ENCODE measurements around the gene ITPR1.
"Not testable (repeated sequence)": the region's sequence is repeated elsewhere in the genome, so short reads cannot be mapped to it uniquely, and the experiment has no call there.

ITPR1 gene

GRCh38 chr3:4596612-4597011 lies 103.5 kb downstream of the ITPR1 start:
- DNase-seq (no peak), ATAC-seq (no peak)

DNA sequence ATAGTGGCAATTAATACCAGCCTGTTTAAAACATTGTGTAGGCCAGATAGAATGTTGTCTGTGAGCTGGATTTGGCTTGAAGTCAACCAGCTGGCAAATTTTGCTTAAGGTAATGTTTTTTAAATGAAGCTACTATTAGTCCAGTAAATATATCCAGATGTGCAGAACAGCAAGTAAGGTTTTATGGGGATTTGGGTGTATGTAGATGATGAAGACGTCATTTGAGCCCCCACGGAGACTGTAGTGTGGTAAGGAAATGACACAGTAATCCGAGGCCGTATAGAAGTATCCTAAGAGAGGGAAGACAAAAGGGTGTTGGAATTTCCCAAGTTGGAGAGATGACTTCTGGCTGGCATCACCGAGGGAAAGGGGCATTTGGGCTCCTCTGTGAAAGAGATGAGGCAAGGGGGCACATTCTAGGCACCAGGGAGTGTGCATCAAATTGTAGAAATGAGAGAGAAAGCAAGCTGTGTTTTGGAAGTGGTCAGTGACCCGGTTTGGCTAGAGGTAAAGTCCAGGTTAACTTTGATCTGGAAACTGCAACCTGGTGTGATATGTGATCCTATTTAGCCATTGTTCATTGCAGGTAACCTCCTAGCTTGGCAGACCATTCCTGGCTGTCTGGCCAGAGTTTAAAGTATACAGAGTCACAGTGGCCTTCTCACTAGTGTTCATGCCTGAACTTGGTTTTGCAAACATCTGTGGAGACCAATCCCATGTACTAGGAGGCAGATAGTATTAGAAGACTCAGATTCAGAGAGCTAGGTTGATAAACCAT lies 104.2 kb downstream of the ITPR1 start:
- DNase-seq (no peak), ATAC-seq (no peak)

DNA sequence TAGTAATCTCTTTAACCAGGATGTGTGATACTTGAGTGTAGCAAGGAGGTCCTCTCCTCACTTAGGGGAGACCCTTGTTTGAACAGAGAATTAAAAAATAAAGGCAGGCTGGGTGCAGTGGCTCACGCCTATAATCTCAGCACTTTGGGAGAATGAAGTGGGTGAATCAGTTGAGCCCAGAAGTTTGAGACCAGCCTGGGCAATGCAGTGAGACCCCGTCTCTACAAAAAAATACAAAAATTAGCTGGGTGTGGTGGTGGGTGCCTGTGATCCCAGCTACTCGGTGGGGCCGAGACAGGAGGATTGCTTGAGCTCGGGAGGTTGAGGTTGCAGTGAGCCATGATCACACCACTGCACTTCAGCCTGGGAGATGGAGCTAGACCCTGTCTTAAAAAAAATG lies 105.1 kb downstream of the ITPR1 start:
- not testable (repeated sequence) for ATAC-seq, DNase-seq

GRCh38 chr3:4599612-4600011 lies 106.5 kb downstream of the ITPR1 start:
- no peak for DNase-seq
- no peak for ATAC-seq

GRCh38 chr3:4600493-4600892 lies 107.3 kb downstream of the ITPR1 start:
- DNase-seq: no peak
- ATAC-seq: no peak

- DNase-seq: no peak
Observed at GRCh38 chr3:4601892-4602291, 108.7 kb downstream of the ITPR1 start.

GRCh38 chr3:4604693-4605092 lies 111.5 kb downstream of the ITPR1 start:
- ATAC-seq: no peak
- DNase-seq: no peak

More at GRCh38 chr3:4601892-4602291, 108.7 kb downstream of the ITPR1 start:
- peak; percentile 57 for ATAC-seq

GRCh38 chr3:4606911-4607310 lies 113.8 kb downstream of the ITPR1 start:
- ATAC-seq: no peak
- DNase-seq: no peak

DNA sequence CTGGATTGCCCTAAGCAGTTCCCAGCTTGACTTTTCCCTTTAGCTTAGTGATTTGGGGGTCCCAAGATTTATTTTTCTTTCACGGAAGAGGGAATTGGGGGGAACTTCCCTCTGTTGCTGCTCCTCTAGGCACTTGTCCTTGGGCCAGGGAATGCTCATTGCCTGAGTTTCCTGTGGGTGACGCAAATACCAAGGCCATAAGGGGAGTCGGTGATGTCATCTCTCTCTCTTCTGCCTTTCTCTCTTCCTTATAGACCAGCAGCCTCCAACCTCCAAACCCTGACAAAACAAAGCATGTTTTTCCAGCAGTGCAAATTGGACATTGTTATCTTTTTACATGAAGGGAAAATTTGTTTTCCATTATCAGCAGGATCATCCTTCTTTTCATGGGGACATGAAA lies 120.2 kb downstream of the ITPR1 start:
- no peak for ATAC-seq
- DNase-seq: no peak

DNA sequence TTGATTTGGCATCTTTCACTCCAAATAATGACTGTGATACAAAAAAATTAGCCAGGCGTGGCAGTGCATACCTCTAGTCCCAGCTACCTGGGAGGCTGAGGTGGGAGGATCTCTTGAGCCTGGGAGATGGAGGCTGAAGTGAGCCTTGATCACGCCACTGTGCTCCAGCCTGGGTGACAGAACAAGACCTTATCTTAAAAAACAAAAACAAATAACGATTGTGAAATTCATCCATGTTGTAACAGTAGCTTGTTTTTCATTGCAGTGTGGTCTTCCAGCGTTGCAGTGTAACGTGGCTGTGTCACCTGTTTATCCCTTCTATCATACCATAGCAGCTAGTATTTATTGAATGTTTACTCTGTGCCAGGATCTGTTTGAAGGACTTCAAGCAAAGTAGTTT lies 120.9 kb downstream of the ITPR1 start:
- ATAC-seq (no peak), DNase-seq (no peak)

DNA sequence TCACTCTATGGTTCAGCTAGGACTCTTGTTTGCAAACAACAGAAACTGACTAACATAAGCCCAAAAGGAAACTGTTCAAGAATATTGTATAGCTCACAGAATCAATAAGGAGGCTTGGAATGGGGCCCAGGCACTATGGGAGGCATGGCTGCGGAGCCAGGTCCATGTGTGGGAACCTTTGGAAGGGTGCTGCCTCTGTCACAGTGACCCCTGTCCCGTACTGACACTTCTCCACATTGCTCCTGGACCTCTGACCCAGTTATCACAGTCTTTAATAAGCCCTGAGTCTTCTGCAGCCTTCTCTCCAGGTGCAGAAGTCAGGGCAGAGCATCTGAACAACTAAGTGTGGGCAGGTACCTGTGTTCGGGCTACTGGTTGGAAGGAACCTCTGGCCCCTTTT lies 121.8 kb downstream of the ITPR1 start:
- no peak for ATAC-seq
- DNase-seq: no peak

DNA sequence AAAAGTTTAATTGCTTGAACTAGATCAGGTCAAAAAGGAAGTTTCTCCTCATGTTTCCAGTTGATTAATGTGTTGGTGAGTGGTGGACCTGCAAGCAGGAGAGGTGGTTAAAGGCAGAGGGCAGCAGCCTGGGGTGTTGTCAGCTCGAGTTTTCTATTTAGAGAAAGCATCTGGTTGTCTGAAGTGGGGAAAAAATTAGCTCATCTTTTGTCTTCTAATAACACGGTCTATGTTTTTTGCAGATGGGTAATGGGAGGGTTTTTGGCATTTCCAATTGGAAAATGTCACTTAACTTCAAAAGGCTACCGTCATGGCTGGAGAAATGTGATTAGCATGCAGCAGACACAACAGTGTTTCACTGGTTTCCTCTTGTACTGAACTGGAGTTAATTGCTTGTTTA lies 122.6 kb downstream of the ITPR1 start:
- DNase-seq (no peak), ATAC-seq (no peak)

- ATAC-seq (no peak), DNase-seq (no peak)
Observed at GRCh38 chr3:4623421-4623999, 130.4 kb downstream of the ITPR1 start.

DNA sequence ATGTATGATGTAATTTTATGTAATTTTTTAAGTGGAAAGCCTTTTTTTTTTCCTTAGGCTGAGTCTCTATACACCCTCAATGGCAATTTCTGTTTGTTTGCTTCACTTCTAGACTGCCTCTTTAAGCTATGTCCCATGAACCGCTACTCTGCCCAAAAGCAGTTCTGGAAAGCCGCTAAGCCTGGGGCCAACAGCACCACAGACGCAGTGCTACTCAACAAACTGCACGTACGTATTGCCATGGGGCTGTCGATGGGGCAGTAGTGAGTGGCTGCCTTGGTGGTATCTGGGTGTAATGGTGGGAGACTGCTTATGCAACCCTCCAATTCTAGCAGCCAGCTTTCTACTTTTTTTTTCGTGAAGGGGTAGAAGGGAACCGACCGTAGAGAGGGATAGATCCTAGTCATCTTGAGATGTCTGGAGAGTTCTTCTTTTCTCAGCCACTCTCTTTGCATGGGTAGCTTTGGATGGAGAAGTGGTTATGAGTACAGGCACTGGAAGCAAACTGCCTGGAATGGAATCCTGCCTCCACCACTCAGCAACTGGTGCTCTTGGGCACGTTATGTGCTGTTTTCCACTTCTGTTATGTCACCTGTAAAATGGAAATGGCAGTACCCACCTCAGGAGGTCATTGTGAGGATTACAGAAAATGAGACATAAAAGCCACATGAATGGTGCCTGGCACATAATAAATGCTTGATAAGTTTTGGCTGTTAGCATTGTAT lies 134.7 kb downstream of the ITPR1 start:
- ATAC-seq: no peak
- no peak for DNase-seq

GRCh38 chr3:4629095-4630007 lies 136.2 kb downstream of the ITPR1 start:
- ATAC-seq: no peak
- DNase-seq: no peak

DNA sequence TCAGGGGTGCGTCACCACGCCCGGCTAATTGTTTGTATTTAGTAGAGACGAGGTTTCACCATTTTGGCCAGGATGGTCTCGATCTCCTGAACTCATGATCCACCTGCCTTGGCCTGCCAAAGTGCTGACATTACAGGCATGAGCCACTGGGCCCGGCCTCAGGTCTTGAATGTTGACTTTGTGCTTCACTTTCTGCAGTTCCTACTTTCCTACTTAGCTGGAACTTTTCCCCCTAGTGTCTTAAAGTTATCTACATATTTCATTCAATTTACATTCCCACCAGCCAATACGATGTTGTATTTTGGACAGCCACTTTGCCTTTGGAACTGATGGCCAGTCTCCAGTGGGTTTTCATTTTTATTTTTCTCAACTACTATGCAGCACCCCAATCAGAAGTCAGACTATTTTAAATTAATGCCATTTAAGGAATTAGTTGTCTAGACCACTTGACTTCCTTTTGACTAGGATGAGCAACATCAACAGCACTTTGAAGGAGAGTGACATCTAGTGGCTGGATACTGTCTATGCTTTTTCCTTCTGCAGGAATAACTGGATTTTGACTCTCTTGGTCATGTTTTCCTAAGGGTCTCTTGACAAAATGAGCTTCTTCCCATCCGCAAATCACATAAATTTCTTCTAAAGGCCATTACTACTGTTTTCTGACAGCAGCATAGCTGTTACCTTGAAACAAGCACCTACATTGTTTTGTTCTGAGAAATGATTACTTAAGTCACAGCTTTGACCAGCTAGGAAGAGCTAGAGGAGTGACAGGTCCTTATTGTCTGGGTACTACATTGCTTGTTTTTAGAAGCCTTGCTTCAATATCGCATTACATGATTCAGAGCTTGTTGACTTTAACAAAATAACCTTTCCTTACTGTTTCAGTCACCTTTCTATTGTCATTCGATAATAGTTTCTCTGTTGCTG lies 140.2 kb downstream of the ITPR1 start:
- DNase-seq: no peak
- no peak for ATAC-seq

- DNase-seq (no peak), ATAC-seq (no peak)
Observed at GRCh38 chr3:4634894-4635293, 141.7 kb downstream of the ITPR1 start.

DNA sequence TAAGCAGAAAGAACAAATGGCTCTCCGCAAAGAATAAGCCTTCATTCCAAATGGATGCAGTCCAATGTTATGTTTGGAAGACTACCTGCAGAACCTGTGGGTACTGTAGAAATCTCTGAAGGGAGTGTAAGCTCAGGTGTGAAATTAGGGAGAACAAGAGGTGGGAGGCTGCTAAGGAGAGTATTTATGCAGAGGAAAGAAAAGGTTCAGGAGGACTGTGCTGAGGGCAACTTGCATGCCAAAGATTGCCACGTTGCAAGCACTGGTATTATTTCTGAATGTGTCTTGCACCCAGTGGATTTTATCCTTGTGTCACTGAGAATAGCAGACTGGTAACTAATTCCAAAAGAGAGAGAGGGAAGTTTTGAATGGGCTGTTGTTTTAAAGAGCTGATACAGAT lies 144.1 kb downstream of the ITPR1 start:
- ATAC-seq (no peak), DNase-seq (no peak)

GRCh38 chr3:4641863-4642563 lies 148.9 kb downstream of the ITPR1 start:
- ATAC-seq (no peak), DNase-seq (no peak)

GRCh38 chr3:4642611-4643010 lies 149.5 kb downstream of the ITPR1 start:
- ATAC-seq: no peak
- DNase-seq: no peak
